B cell (primary cell): ENCODE data around the gene TSPOAP1. TPM values are rescaled to one million over a fixed set of nuclear protein-coding genes. Genes with fewer than 3 reads are reported as not detected.

Source experiments
- ATAC-seq: fragments of 200-7000 bp; cut with Tn5 transposase; one replicate; pipeline ENCODE4 v1.10.0; 2021; ENCODE audit warnings: low read depth, mild to moderate bottlenecking, moderate number of reproducible peaks, moderate library complexity
- CTCF ChIA-PET: fragments of 350-600 bp; sonication (Branson Sonifier 250); formaldehyde crosslinking; loops from one replicate; lab custom pipeline; 2021; ENCODE audit warnings: antibody characterized with exemption, inconsistent platforms; lab: Charles Lee
- POLR2A ChIA-PET: fragments of 350-600 bp; sonication (Branson Sonifier 250); formaldehyde crosslinking; loops from one replicate; lab custom pipeline; 2021; ENCODE audit warnings: antibody characterized with exemption; lab: Charles Lee
- DNase-seq: peaks from one replicate; pipeline ENCODE4 v3.0.0; 2013
- H2AFZ ChIP-seq: 2 replicates; pipeline ENCODE4 v1.6.1; 2012; ENCODE audit warnings: mild to moderate bottlenecking, low read depth, low read length; ENCODE audit not compliant: insufficient read depth, poor library complexity, severe bottlenecking
- H3K27ac ChIP-seq, 2 donors: 1 replicate in 1 of 2; 2 replicates in 1 of 2; pipeline ENCODE4 v1.5.1; 2012 to 2013; ENCODE audit warnings: low read length in 2 of 2, mild to moderate bottlenecking in 2 of 2, moderate library complexity in 1 of 2
- H3K27me3 ChIP-seq, 4 experiments: fragments of 200-600 bp in 1 of 4; sonication (generic) in 1 of 4; replicated peaks in 1 of 4; 1 replicate in 2 of 4; 2 replicates in 2 of 4; pipeline versions ENCODE4 v1.6.1 to v1.7.0; 2013 to 2016; ENCODE audit warnings: low read length in 3 of 4, mild to moderate bottlenecking in 2 of 4, mixed read lengths in 1 of 4, moderate library complexity in 1 of 4; ENCODE audit not compliant: insufficient read depth in 4 of 4, control insufficient read depth in 3 of 4; ENCODE audit errors: control extremely low read depth in 1 of 4
- H3K36me3 ChIP-seq, 2 experiments: replicated peaks in 1 of 2; 1 replicate in 1 of 2; 2 replicates in 1 of 2; pipeline versions ENCODE4 v1.6.1 to v1.7.1; 2013; ENCODE audit warnings: low read length in 1 of 2; ENCODE audit not compliant: insufficient read depth in 2 of 2, control insufficient read depth in 1 of 2; ENCODE audit errors: control extremely low read depth in 1 of 2, extremely low read depth in 1 of 2
- H3K4me1 ChIP-seq, 2 donors: fragments of 200-600 bp in 1 of 2; sonication (generic) in 1 of 2; 1 replicate in 1 of 2; 2 replicates in 1 of 2; pipeline versions ENCODE4 v1.5.1 to v1.6.1; 2013 to 2017; ENCODE audit warnings: low read length in 2 of 2; ENCODE audit not compliant: control insufficient read depth in 2 of 2, insufficient read depth in 2 of 2
- H3K4me2 ChIP-seq: replicated peaks from 2 replicates; pipeline ENCODE3; 2012; ENCODE audit warnings: mild to moderate bottlenecking, low read depth, low read length; ENCODE audit not compliant: poor library complexity, severe bottlenecking
- H3K4me3 ChIP-seq, 5 experiments: fragments of 200-600 bp in 1 of 5; sonication (generic) in 1 of 5; 1 replicate in 3 of 5; 2 replicates in 2 of 5; pipeline versions ENCODE4 v1.5.1 to v1.7.0; 2011 to 2016; ENCODE audit warnings: low read length in 4 of 5, mild to moderate bottlenecking in 4 of 5, low read depth in 2 of 5, control low read depth in 1 of 5, moderate library complexity in 1 of 5; ENCODE audit not compliant: insufficient read depth in 1 of 5; ENCODE audit errors: control extremely low read depth in 1 of 5, extremely low read depth in 1 of 5
- H3K79me2 ChIP-seq: fragments of 200-600 bp; sonication (generic); one replicate; pipeline ENCODE4 v1.6.0; 2016; ENCODE audit warnings: low read length; ENCODE audit not compliant: control insufficient read depth, insufficient read depth
- H3K9ac ChIP-seq: fragments of 200-600 bp; sonication (generic); 2 replicates; pipeline ENCODE4 v1.6.1; 2017; ENCODE audit warnings: mild to moderate bottlenecking, low read length, moderate library complexity
- H3K9me3 ChIP-seq, 3 donors: one replicate each; pipeline versions ENCODE4 v1.6.1 to v1.7.1; 2013; ENCODE audit warnings: low read length in 2 of 3; ENCODE audit not compliant: control insufficient read depth in 2 of 3, insufficient read depth in 1 of 3; ENCODE audit errors: control extremely low read depth in 1 of 3
- H4K20me1 ChIP-seq: 2 replicates; pipeline ENCODE4 v1.6.0; 2012; ENCODE audit warnings: mild to moderate bottlenecking, low read length; ENCODE audit not compliant: insufficient read depth, control insufficient read depth, poor library complexity, severe bottlenecking
- H3K27ac Mint-ChIP-seq: one replicate; pipeline ENCODE4 v1.8.0; 2021; ENCODE audit warnings: mixed read lengths
- H3K27me3 Mint-ChIP-seq: one replicate; pipeline ENCODE4 v1.8.0; 2021; ENCODE audit warnings: mixed read lengths
- H3K4me1 Mint-ChIP-seq: one replicate; pipeline ENCODE4 v1.8.0; 2021; ENCODE audit warnings: mixed read lengths
- H3K4me3 Mint-ChIP-seq: one replicate; pipeline ENCODE4 v1.8.0; 2021; ENCODE audit warnings: mixed read lengths
- H3K9me3 Mint-ChIP-seq: one replicate; pipeline ENCODE4 v1.8.0; 2022; ENCODE audit warnings: mixed read lengths; ENCODE audit not compliant: insufficient read depth
- EZH2 ChIP-seq: IDR thresholded peaks from 2 replicates; pipeline ENCODE4 v1.6.1; 2012; ENCODE audit warnings: borderline replicate concordance, low read depth, mild to moderate bottlenecking, moderate library complexity, low read length; ENCODE audit not compliant: insufficient read depth, poor library complexity, severe bottlenecking
- WGBS: methylation state at CpG from one replicate; pipeline ENCODE4 v1.1.5; 2013; ENCODE audit warnings: missing lambda C conversion rate; ENCODE audit not compliant: insufficient coverage; 5-methylcytosine and 5-hydroxymethylcytosine counted together
- intact Hi-C: fragments of 100-400 bp; cut with micrococcal nuclease; formaldehyde crosslinking; loops from one replicate; pipeline ENCODE4 v1.10.0; 2022
- polyA plus RNA-seq: library from polyadenylated mRNA; depleted of rRNA; stranded (reverse); fragments of >200 nt; gene quantifications from 2 replicates; pipeline ENCODE4 v1.2.3, GENCODE V29; 2012
- total RNA-seq, 2 donors: library from RNA; stranded (reverse); fragments of 120-200 nt in 1 of 2; gene quantifications; 1 replicate in 1 of 2; 2 replicates in 1 of 2; pipeline versions ENCODE4 v1.2.3 to v1.2.4, GENCODE V29; 2013 to 2022
- TF ChIP-seq, protein P1 (sequence below): fragments of 200-600 bp; IDR thresholded peaks from one replicate; pipeline ENCODE4 v1.8.0; 2022; ENCODE audit warnings: antibody characterized with exemption, mild to moderate bottlenecking

The TSPOAP1 gene
- total and polyA plus RNA-seq, 2 donors (not counting 1 experiment from before 2014, with no cell fraction given): 10.8 to 30.7 TPM

DNA sequence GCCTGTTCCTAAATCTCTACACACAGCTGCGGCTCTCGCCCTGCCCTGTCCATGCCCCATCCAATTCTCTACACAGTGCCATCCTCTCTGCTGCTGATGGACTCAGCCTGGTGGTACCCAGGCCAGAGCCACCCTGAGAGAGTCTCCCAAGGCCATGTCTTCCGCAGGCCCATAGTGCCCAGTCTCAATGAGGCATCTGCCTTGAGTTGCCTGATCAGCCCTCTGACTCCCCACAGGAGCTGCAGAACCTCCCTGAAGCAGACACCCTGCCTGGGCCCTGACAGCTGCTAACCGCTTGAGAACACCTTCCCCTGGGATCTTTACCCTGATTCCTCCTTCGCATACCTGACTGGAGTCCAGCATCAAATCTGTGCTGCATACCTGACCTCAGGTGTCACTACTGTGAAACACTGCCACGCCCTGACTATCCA lies 13.3 kb downstream of the TSPOAP1 start:
- ChIA-PET POLR2A (interaction anchor here (5.5 kb wide), 1 partner anchor 12 kb away, joined by 44 read pairs; the partner anchor contains the start of gene TSPOAP1), CTCF (interaction anchor here (0.9 to 17.9 kb wide), 10 partner anchors 11 to 173 kb away, joined by 3 to 587 read pairs (median 68); partner anchors contain the start of genes HSF5, RNF43, SUPT4H1 and TSPOAP1)
- no peak overlapping the region for H3K4me3 ChIP-seq
- peaks cover 11 to 12% of the 10 kb centered on the region in 2 donors for H3K4me1 ChIP-seq
- H2AFZ ChIP-seq: no peak overlapping the region
- no peaks in the 10 kb centered on the region for H3K9me3 ChIP-seq
- H3K9me3 Mint-ChIP-seq: no peaks in the 10 kb centered on the region
- no peaks in the 10 kb centered on the region for H4K20me1 ChIP-seq
- H3K27ac Mint-ChIP-seq: no peak overlapping the region
- no peaks in the 10 kb centered on the region for H3K36me3 ChIP-seq
- WGBS: 96% methylated on average over 6 of the region's 6 CpGs
- no peaks in the 10 kb centered on the region for H3K27me3 ChIP-seq
- H3K4me1 Mint-ChIP-seq: peaks cover 14% of the 10 kb centered on the region
- DNase-seq: no peak
- peaks cover 19% of the 10 kb centered on the region for H3K79me2 ChIP-seq
- intact Hi-C loops: no loop called here
- no peak overlapping the region for H3K4me2 ChIP-seq
- H3K9ac ChIP-seq: no peak overlapping the region
- ATAC-seq: no peak
- no peak overlapping the region for H3K4me3 Mint-ChIP-seq
- H3K27me3 Mint-ChIP-seq: no peaks in the 10 kb centered on the region
- H3K27ac ChIP-seq: no peak overlapping the region
- no peak for TF ChIP-seq EZH2
- TF ChIP-seq, protein P1, sequence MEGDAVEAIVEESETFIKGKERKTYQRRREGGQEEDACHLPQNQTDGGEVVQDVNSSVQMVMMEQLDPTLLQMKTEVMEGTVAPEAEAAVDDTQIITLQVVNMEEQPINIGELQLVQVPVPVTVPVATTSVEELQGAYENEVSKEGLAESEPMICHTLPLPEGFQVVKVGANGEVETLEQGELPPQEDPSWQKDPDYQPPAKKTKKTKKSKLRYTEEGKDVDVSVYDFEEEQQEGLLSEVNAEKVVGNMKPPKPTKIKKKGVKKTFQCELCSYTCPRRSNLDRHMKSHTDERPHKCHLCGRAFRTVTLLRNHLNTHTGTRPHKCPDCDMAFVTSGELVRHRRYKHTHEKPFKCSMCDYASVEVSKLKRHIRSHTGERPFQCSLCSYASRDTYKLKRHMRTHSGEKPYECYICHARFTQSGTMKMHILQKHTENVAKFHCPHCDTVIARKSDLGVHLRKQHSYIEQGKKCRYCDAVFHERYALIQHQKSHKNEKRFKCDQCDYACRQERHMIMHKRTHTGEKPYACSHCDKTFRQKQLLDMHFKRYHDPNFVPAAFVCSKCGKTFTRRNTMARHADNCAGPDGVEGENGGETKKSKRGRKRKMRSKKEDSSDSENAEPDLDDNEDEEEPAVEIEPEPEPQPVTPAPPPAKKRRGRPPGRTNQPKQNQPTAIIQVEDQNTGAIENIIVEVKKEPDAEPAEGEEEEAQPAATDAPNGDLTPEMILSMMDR: no peak

DNA sequence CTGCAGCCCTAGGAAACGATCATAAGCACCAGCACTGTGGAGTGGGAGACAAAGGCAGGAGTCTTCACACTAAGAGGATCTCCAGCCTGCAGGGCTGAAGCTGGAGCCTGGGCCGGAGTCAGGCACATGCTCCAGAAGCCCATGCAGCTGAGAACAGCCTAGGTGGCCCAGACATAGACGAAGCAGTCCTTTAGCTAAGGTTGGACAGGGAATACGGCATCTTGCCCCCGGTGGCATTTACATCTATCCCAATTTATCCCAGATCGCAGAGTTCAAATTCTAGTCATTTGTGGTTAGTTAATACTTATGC lies 13.9 kb downstream of the TSPOAP1 start:
- WGBS: 97% methylated on average over 3 of the region's 6 CpGs
- Histone ChIP-seq H4K20me1 (no peaks in the 10 kb centered on the region), H3K9ac (no peak overlapping the region)

More for the DNA sequence above, 13.9 kb downstream of the TSPOAP1 start:
- Histone ChIP-seq H3K4me3 (no peak overlapping the region), H3K27ac (no peak overlapping the region), H3K36me3 (no peaks in the 10 kb centered on the region), H2AFZ (no peak overlapping the region), H3K79me2 (peaks cover 19% of the 10 kb centered on the region), H3K9me3 (no peaks in the 10 kb centered on the region), H3K4me2 (no peak overlapping the region), H3K27me3 (no peaks in the 10 kb centered on the region), H3K4me1 (peaks cover 11 to 12% of the 10 kb centered on the region in 2 donors)
- ChIA-PET POLR2A (interaction anchor here (0.7 to 5.5 kb wide), 2 partner anchors 10 to 12 kb away, joined by 3 to 44 read pairs; partner anchors contain the start of gene TSPOAP1), CTCF (interaction anchor here (0.5 to 17.9 kb wide), 9 partner anchors 11 to 1497 kb away, joined by 3 to 587 read pairs (median 70); partner anchors contain the start of genes RNF43, SUPT4H1 and TSPOAP1)
- H3K4me3 Mint-ChIP-seq: no peak overlapping the region
- H3K27ac Mint-ChIP-seq: no peak overlapping the region
- ATAC-seq (no peak), DNase-seq (no peak)
- H3K4me1 Mint-ChIP-seq: peaks cover 14% of the 10 kb centered on the region
- intact Hi-C loops: no loop called here
- H3K27me3 Mint-ChIP-seq: no peaks in the 10 kb centered on the region
- H3K9me3 Mint-ChIP-seq: no peaks in the 10 kb centered on the region
- no peak for TF ChIP-seq EZH2
- TF ChIP-seq, protein P1: no peak
